ENCODE data around the gene CD74.

Gene CD74

DNA sequence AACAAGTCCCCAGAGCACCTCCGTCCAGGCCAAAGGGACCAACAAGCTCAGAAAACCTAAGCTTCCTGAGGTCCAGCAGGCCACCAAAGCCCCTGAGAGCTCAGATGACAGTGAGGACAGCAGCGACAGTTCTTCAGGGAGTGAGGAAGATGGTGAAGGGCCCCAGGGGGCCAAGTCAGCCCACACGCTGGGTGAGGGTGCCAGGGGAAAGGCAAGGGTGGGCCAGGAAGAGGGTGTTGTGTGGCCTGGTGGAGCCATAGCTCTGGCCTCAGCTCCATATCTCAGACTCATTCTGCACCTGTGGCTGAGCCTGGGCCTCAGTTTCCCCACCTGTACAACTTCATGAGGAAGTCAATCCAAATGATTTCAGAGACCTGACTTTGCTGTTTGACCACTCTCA, 20.7 kb downstream of the CD74 start:
- no peaks in the 10 kb centered on the region for H3K4me1 ChIP-seq (ENCODE audit: control insufficient read depth in 1 of 2, insufficient read depth in 2 of 2, low read length in 2 of 2)
- H3K27ac ChIP-seq (ENCODE audit: low read length): no peak overlapping the region
- no peak overlapping the region for H3K4me3 ChIP-seq (ENCODE audit: low read depth in 1 of 2, low read length in 2 of 2)
- no peaks in the 10 kb centered on the region for H3K27me3 ChIP-seq (ENCODE audit: low read depth, low read length)
- no peaks in the 10 kb centered on the region for H3K9me3 ChIP-seq (ENCODE audit: control insufficient read depth in 1 of 2, low read length in 2 of 2)
- H3K36me3 ChIP-seq (ENCODE audit: control insufficient read depth in 1 of 2, insufficient read depth in 2 of 2, low read length in 2 of 2): peaks cover 38 to 95% of the 10 kb centered on the region in 2 donors

- no peaks in the 10 kb centered on the region for H3K27me3 ChIP-seq (ENCODE audit: low read depth, low read length)
- no peak overlapping the region for H3K4me3 ChIP-seq (ENCODE audit: low read depth in 1 of 2, low read length in 2 of 2)
- no peak overlapping the region for H3K27ac ChIP-seq (ENCODE audit: low read length)
- H3K9me3 ChIP-seq (ENCODE audit: control insufficient read depth in 1 of 2, low read length in 2 of 2): no peaks in the 10 kb centered on the region
- peaks cover 46 to 95% of the 10 kb centered on the region in 2 donors for H3K36me3 ChIP-seq (ENCODE audit: control insufficient read depth in 1 of 2, insufficient read depth in 2 of 2, low read length in 2 of 2)
- H3K4me1 ChIP-seq (ENCODE audit: control insufficient read depth in 1 of 2, insufficient read depth in 2 of 2, low read length in 2 of 2): no peaks in the 10 kb centered on the region
Observed at GRCh38 chr5:150391064-150391834, 21.5 kb downstream of the CD74 start.

DNA sequence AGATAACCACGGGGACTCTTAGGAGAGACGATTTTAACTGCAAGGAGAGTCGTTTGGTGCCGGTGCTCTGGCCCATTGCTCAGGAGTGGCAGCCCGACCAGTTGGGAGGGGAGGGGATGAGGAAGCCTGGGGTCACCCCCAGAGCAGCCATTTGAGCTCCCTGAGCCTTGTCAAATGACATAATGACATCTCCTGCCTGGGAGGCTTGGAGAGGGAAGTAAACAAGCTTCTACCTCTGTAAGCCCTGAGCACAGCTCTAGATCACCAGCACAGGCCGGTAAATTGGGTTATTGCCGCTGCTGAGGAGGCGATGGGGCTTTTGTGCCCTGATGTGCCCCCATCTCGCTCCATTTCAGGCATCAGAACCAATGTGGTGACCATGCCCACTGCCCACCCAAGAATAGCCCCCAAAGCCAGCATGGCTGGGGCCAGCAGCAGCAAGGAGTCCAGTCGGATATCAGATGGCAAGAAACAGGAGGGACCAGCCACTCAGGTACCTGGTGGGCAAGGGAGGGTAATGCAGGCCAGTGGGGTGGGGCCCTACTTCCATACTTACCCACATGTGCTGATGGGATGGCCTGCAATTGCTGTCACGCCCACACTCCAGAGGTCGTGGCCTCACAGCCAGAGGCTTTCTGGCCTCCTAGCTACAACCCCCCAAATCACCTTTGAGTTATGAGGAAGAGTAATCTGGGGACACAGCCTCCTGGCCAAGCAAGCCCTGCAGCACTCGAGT, 23.0 kb downstream of the CD74 start:
- Histone ChIP-seq H3K4me3 (ENCODE audit: low read depth in 1 of 2, low read length in 2 of 2) (no peak overlapping the region), H3K27me3 (ENCODE audit: low read depth, low read length) (no peaks in the 10 kb centered on the region), H3K36me3 (ENCODE audit: control insufficient read depth in 1 of 2, insufficient read depth in 2 of 2, low read length in 2 of 2) (peaks cover 51 to 92% of the 10 kb centered on the region in 2 donors), H3K4me1 (ENCODE audit: control insufficient read depth in 1 of 2, insufficient read depth in 2 of 2, low read length in 2 of 2) (no peaks in the 10 kb centered on the region), H3K27ac (ENCODE audit: low read length) (no peak overlapping the region), H3K9me3 (ENCODE audit: control insufficient read depth in 1 of 2, low read length in 2 of 2) (no peaks in the 10 kb centered on the region)

GRCh38 chr5:150386024-150386855, 26.5 kb downstream of the CD74 start:
- no peak overlapping the region for H3K4me3 ChIP-seq (ENCODE audit: low read depth in 1 of 2, low read length in 2 of 2)
- no peaks in the 10 kb centered on the region for H3K27me3 ChIP-seq (ENCODE audit: low read depth, low read length)
- H3K9me3 ChIP-seq (ENCODE audit: control insufficient read depth in 1 of 2, low read length in 2 of 2): no peaks in the 10 kb centered on the region
- no peaks in the 10 kb centered on the region for H3K4me1 ChIP-seq (ENCODE audit: control insufficient read depth in 1 of 2, insufficient read depth in 2 of 2, low read length in 2 of 2)
- H3K27ac ChIP-seq (ENCODE audit: low read length): no peak overlapping the region
- H3K36me3 ChIP-seq (ENCODE audit: control insufficient read depth in 1 of 2, insufficient read depth in 2 of 2, low read length in 2 of 2): peaks cover 53 to 91% of the 10 kb centered on the region in 2 donors

GRCh38 chr5:150384701-150385100, 28.0 kb downstream of the CD74 start:
- Histone ChIP-seq H3K36me3 (ENCODE audit: control insufficient read depth in 1 of 2, insufficient read depth in 2 of 2, low read length in 2 of 2) (peaks cover 65 to 89% of the 10 kb centered on the region in 2 donors), H3K9me3 (ENCODE audit: control insufficient read depth in 1 of 2, low read length in 2 of 2) (no peaks in the 10 kb centered on the region), H3K4me1 (ENCODE audit: control insufficient read depth in 1 of 2, insufficient read depth in 2 of 2, low read length in 2 of 2) (no peaks in the 10 kb centered on the region), H3K27me3 (ENCODE audit: low read depth, low read length) (no peaks in the 10 kb centered on the region), H3K27ac (ENCODE audit: low read length) (no peak overlapping the region), H3K4me3 (ENCODE audit: low read depth in 1 of 2, low read length in 2 of 2) (no peak overlapping the region)

DNA sequence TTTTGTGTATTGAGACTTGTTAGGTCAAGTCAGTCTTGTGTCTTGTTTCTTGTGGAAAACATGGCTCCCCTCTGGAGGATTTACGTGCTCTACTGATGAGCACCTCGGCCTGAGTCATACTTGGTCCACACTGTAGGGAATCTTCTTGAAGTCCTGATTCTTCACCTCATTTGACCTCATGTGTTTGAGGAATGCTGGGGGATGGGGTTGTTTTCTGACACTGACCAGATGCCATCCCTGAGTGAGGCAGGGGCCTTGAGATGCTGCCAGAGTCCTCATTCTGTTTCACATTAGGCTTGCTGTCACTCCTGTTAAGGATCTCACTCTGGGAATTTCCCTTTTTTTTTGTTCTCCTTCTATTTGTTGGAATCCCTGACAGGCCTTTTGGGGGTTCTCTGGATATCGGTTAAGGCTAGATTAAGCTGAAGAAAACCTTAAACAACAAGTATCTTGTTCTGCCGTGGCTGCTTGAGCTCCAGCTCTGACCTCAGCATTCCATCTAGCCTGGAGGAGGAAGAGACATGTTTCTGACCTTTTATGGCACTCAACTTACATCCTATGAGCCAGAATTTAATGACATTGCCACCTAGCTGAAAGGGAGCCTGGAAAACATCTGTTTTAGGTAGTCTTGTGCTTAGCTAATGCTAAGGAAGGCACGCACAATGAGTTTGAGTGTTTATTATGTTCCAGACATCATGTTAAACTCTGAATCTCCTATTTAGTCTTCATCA, 34.6 kb downstream of the CD74 start:
- Histone ChIP-seq H3K4me1 (ENCODE audit: control insufficient read depth in 1 of 2, insufficient read depth in 2 of 2, low read length in 2 of 2) (no peaks in the 10 kb centered on the region), H3K27me3 (ENCODE audit: low read depth, low read length) (no peaks in the 10 kb centered on the region), H3K27ac (ENCODE audit: low read length) (peak overlapping the region; percentile 60), H3K4me3 (ENCODE audit: low read depth in 1 of 2, low read length in 2 of 2) (no peak overlapping the region), H3K9me3 (ENCODE audit: control insufficient read depth in 1 of 2, low read length in 2 of 2) (no peaks in the 10 kb centered on the region), H3K36me3 (ENCODE audit: control insufficient read depth in 1 of 2, insufficient read depth in 2 of 2, low read length in 2 of 2) (peaks cover 85 to 88% of the 10 kb centered on the region in 2 donors)

GRCh38 chr5:150376799-150377771, 35.6 kb downstream of the CD74 start:
- no peaks in the 10 kb centered on the region for H3K4me1 ChIP-seq (ENCODE audit: control insufficient read depth in 1 of 2, insufficient read depth in 2 of 2, low read length in 2 of 2)
- peaks cover 83 to 90% of the 10 kb centered on the region in 2 donors for H3K36me3 ChIP-seq (ENCODE audit: control insufficient read depth in 1 of 2, insufficient read depth in 2 of 2, low read length in 2 of 2)
- peak overlapping the region; percentile 60 for H3K27ac ChIP-seq (ENCODE audit: low read length)

GRCh38 chr5:150374651-150375050, 38.1 kb downstream of the CD74 start:
- no peak overlapping the region for H3K4me3 ChIP-seq (ENCODE audit: low read depth in 1 of 2, low read length in 2 of 2)
- H3K36me3 ChIP-seq (ENCODE audit: control insufficient read depth in 1 of 2, insufficient read depth in 2 of 2, low read length in 2 of 2): peaks cover 85 to 86% of the 10 kb centered on the region in 2 donors
- H3K27me3 ChIP-seq (ENCODE audit: low read depth, low read length): no peaks in the 10 kb centered on the region
- no peaks in the 10 kb centered on the region for H3K9me3 ChIP-seq (ENCODE audit: control insufficient read depth in 1 of 2, low read length in 2 of 2)
- H3K4me1 ChIP-seq (ENCODE audit: control insufficient read depth in 1 of 2, insufficient read depth in 2 of 2, low read length in 2 of 2): no peaks in the 10 kb centered on the region
- H3K27ac ChIP-seq (ENCODE audit: low read length): no peak overlapping the region

More at GRCh38 chr5:150376799-150377771, 35.6 kb downstream of the CD74 start:
- H3K27me3 ChIP-seq (ENCODE audit: low read depth, low read length): no peaks in the 10 kb centered on the region
- H3K4me3 ChIP-seq (ENCODE audit: low read depth in 1 of 2, low read length in 2 of 2): no peak overlapping the region
- H3K9me3 ChIP-seq (ENCODE audit: control insufficient read depth in 1 of 2, low read length in 2 of 2): no peaks in the 10 kb centered on the region

- no peak overlapping the region for H3K27ac ChIP-seq (ENCODE audit: low read length)
- peaks cover 87 to 95% of the 10 kb centered on the region in 2 donors for H3K36me3 ChIP-seq (ENCODE audit: control insufficient read depth in 1 of 2, insufficient read depth in 2 of 2, low read length in 2 of 2)
- no peak overlapping the region for H3K4me3 ChIP-seq (ENCODE audit: low read depth in 1 of 2, low read length in 2 of 2)
- H3K9me3 ChIP-seq (ENCODE audit: control insufficient read depth in 1 of 2, low read length in 2 of 2): no peaks in the 10 kb centered on the region
- H3K4me1 ChIP-seq (ENCODE audit: control insufficient read depth in 1 of 2, insufficient read depth in 2 of 2, low read length in 2 of 2): no peaks in the 10 kb centered on the region
- no peaks in the 10 kb centered on the region for H3K27me3 ChIP-seq (ENCODE audit: low read depth, low read length)
Observed at GRCh38 chr5:150372639-150373038, 40.1 kb downstream of the CD74 start.

DNA sequence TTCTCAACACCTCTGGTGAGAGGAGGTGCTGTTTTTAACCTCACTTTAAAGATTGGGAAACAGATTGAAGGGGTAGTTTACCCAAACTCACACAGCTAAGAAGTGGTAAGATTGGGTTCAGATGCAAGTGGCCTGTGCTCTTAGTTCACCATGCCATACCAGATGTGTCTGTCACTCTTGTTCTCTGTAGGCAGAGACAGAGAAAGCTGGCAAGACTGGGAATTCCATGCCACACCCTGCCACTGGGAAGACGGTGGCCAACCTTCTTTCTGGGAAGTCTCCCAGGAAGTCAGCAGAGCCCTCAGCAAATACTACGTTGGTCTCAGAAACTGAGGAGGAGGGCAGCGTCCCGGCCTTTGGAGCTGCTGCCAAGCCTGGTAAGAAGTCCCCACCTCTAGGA, 44.2 kb downstream of the CD74 start:
- no peaks in the 10 kb centered on the region for H3K4me1 ChIP-seq (ENCODE audit: control insufficient read depth in 1 of 2, insufficient read depth in 2 of 2, low read length in 2 of 2)
- H3K27ac ChIP-seq (ENCODE audit: low read length): no peak overlapping the region
- H3K4me3 ChIP-seq (ENCODE audit: low read depth in 1 of 2, low read length in 2 of 2): no peak overlapping the region
- peaks cover 68 to 81% of the 10 kb centered on the region in 2 donors for H3K36me3 ChIP-seq (ENCODE audit: control insufficient read depth in 1 of 2, insufficient read depth in 2 of 2, low read length in 2 of 2)
- H3K27me3 ChIP-seq (ENCODE audit: low read depth, low read length): no peaks in the 10 kb centered on the region
- H3K9me3 ChIP-seq (ENCODE audit: control insufficient read depth in 1 of 2, low read length in 2 of 2): no peaks in the 10 kb centered on the region
